GM21423 (cell line): Measurements from ENCODE around the gene KCNH6.

Experiments
- ATAC-seq: cut with Tn5 transposase; IDR thresholded peaks from one replicate; pipeline ENCODE4 v1.9.1; 2021; ENCODE audit warnings: mild to moderate bottlenecking, moderate library complexity; ENCODE audit not compliant: unreplicated experiment

KCNH6 gene

GRCh38 chr17:63486317-63487013 lies 36.7 kb upstream of the KCNH6 start:
- no peak for ATAC-seq

DNA sequence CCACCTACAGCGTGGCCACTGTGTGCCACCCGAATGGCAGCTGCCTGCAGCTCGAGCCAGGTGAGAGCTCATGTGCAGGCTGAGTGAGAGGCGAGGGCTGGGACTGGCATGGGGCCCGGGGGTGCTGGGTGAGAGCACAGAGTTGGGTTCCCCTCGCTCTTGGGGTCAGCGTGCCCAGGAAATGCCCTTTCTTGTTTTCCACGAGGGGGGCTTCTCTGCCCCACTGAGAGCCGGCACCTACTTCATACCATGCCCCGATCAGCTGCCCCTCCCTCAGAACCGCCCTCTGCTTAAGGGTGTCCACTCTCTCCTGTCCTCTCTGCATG lies 36.2 kb upstream of the KCNH6 start:
- no peak for ATAC-seq

- ATAC-seq: no peak
These were observed 34.3 kb upstream of the KCNH6 start for GRCh38 chr17:63488851-63489250.

- no peak for ATAC-seq
These were observed 33.9 kb upstream of the KCNH6 start for GRCh38 chr17:63489291-63489690.

- no peak for ATAC-seq
These were observed 32.8 kb upstream of the KCNH6 start for GRCh38 chr17:63490329-63490728.

DNA sequence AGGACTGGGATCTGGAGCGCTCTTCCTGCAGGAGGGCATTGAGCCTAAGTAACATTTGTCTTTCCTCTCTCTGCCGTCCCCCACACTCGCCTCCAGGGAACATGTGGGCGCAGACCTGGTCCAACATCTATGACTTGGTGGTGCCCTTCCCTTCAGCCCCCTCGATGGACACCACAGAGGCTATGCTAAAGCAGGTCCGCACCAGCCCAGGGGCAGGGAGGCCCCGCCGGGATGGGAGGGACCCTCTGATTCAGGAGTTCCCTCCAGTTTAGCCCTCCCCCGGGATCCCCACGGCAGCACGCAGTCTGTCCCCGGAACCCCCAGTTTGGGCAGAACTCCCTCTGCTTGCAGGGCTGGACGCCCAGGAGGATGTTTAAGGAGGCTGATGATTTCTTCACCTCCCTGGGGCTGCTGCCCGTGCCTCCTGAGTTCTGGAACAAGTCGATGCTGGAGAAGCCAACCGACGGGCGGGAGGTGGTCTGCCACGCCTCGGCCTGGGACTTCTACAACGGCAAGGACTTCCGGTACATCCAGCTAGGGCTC lies 32.2 kb upstream of the KCNH6 start:
- ATAC-seq: no peak

GRCh38 chr17:63491413-63491812 lies 31.7 kb upstream of the KCNH6 start:
- no peak for ATAC-seq

DNA sequence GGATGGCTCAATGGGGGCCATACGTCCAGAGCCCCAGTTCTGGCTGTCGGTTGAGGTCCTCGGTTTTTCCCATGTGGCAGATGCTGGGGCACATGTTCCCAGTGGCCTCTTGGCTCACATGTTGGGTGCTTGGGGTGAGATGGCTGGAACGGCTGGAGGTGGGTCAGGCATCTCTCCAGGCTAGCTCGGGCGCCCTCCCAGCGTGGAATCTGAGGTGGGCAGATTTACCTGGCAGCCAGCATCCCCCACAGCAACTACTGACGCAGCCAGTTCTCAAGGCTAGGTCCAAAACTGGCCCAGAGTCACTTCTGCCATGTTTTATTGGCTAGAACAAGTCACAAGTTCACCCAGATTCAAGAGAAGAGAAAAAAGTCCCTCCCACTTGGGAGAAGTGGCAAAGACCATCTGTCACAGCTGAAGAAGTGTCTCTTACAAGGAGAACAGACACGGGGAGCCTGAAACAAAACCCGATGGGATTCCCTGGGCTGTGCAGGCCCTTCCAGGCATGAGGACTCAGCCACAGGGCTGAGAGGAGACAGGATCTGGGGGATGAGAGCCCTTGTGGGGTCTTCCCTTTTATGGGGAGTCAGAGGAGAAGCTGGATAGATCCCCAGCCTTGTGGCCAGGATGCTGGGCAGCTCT lies 31.1 kb upstream of the KCNH6 start:
- ATAC-seq: no peak

GRCh38 chr17:63492940-63493339 lies 30.2 kb upstream of the KCNH6 start:
- ATAC-seq: no peak

DNA sequence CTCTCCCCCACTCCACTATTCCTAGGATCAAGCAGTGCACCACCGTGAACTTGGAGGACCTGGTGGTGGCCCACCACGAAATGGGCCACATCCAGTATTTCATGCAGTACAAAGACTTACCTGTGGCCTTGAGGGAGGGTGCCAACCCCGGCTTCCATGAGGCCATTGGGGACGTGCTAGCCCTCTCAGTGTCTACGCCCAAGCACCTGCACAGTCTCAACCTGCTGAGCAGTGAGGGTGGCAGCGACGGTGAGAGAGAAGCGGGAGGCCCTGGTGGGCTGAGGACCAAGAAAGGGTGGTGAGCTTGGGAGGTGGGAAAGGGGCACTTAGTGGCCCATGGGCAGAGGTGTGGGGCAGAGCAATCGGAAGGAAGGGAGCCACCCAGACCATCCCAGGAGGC lies 29.7 kb upstream of the KCNH6 start:
- ATAC-seq: no peak

DNA sequence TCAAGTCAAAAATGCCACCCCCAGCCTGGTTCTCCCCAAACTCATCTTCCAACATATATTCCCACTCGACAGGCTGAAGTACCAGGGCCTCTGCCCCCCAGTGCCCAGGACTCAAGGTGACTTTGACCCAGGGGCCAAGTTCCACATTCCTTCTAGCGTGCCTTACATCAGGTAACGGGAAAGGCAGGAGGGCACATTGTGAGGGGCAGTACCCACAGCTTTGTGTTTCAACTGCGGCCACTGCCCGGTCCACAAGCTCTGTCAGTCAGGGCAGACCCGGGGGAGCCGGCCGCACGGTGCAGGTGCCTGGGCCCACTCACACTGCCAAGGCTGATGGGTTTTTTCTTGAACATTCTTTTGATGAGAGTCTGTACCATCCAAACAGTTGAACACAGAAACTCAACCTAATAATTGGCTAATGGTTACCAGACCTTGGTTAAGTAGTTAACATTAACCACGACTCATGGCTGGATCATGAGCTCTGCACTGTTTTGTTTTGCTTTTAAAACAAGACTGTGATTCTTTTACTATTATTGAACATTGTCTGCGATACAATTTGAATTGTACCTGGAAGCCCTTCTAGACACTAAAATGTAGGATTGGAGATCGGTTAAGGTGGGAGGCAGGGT lies 28.7 kb upstream of the KCNH6 start:
- no peak for ATAC-seq

- no peak for ATAC-seq
These were observed 27.7 kb upstream of the KCNH6 start for GRCh38 chr17:63495491-63495890.

GRCh38 chr17:63496177-63496576 lies 27.0 kb upstream of the KCNH6 start:
- ATAC-seq: no peak

DNA sequence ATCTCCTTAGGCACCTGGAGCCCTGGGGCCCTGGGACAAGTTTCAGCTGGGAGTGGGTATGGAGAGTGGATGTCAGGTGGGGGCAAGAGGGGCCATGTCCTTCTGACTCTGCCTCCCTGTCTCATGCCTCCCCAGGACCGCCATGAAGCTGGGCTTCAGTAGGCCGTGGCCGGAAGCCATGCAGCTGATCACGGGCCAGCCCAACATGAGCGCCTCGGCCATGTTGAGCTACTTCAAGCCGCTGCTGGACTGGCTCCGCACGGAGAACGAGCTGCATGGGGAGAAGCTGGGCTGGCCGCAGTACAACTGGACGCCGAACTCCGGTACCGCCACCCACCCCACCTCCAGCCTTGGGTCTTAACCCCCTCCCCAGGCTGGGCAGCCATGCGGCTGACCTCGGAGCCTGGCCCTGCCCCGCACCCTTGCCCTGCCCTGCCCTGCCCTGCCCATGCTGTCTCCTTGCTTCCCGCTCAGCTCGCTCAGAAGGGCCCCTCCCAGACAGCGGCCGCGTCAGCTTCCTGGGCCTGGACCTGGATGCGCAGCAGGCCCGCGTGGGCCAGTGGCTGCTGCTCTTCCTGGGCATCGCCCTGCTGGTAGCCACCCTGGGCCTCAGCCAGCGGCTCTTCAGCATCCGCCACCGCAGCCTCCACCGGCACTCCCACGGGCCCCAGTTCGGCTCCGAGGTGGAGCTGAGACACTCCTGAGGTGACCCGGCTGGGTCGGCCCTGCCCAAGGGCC lies 26.3 kb upstream of the KCNH6 start:
- ATAC-seq: no peak

DNA sequence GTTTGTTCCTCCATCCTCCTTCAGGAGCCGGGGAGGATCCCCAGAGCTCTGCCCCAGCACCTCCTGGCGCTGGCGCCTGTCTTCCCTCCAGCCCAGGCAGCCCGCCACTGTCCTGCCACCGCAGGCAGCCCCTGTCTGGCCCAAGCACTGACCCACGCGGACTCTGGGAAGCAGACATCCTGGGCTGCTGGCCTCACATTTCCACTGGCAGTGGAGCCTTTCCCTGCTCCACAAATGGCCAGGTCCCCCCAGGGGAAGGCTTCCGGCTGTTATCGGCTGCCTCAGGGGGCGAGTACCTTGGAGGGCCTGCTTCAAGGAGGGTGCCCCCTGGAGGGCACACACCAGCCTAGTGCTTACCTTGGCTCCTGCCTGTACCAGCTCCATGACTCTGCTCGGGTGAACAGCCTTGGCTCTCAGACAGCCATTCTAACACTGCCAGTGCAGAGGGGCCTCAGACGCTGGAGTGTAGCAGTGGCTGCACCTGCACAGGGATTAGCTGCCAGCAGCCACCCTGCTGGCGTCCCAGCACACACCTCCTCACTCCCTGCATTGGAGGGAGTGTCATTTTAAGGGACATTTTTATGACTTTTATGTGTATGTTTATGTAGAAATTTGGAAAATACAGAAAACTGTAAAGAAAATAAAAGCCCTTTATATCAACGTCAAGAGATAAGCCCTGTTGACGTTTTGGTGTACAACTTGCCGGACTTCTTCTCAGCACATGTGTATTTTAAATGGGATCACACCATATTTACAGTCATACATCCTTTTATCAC lies 25.3 kb upstream of the KCNH6 start:
- no peak for ATAC-seq

GRCh38 chr17:63498626-63499195 lies 24.4 kb upstream of the KCNH6 start:
- no peak for ATAC-seq

DNA sequence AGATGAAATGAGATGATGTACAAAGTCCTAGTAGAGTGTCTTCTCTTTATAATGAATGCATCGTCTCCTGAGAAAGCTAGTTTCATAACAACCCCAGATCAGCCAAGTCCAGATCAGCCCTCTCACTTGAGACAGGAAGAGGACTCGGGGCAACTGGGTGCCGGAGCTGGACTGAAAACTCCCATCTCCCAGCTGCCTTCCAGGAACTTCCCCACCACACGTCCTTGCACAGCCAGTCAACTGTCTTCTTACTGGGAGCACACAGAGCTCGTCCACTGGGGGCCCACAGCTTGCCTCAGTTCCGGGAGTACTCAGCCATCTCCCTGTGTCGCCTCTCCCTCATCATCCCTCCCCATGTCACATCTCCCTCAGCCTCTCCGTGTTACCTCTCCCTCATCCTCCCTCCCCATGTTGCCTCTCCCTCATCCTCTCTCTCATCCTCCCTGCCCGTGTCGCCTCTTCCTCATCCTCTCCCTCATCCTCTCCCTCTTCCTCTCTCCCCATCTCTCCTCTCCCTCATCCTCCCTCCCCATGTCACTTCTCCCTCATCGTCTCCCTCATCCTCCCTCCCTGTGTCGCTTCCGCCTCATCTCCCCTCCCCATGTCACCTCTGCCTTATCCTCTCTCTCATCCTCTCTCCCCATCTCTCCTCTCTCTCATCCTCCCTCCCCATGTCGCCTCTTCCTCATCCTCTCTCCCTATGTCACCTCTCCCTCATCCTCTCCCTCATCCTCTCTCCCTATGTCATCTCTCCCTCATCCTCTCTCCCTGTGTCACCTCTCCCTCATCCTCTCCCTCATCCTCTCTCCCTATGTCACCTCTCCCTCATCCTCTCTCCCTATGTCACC lies 22.4 kb upstream of the KCNH6 start:
- ATAC-seq: no peak

DNA sequence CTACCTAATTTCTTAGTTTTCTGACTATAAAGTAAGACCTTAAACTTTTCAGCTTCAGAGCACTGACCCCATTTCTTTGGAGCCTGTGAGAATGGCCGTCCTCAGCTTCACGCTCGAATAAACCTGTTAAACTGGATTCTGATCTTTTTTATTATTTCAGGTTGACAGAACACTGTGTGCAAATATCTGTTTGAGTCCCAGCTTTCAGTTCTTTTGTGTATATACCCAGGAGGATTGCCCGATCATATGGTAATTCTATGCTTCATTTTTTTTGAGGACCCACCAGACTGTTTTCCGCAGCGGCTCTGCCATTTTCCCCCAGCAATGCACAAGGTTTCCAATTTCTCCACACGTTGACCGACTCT lies 19.8 kb upstream of the KCNH6 start:
- ATAC-seq: no peak

- ATAC-seq: no peak
These were observed 18.9 kb upstream of the KCNH6 start for GRCh38 chr17:63504261-63504660.

GRCh38 chr17:63505341-63505740 lies 17.8 kb upstream of the KCNH6 start:
- no peak for ATAC-seq
